ENCODE results near the gene BTBD9. TPM values are rescaled to one million over a fixed set of nuclear protein-coding genes. Genes with fewer than 3 reads are reported as not detected.

Gene BTBD9
- total and polyA plus RNA-seq, 2 donors (not counting 3 experiments of a cell fraction or from before 2014, with no cell fraction given), result 4.9 to 15.0 TPM

- Histone ChIP-seq H3K79me2 (ENCODE audit: control insufficient read depth, insufficient read depth, low read length) (no peaks in the 10 kb centered on the region), H3K9me3 (replicated peaks; ENCODE audit: control insufficient read depth, insufficient read depth, low read length) (no peaks in the 10 kb centered on the region), H3K4me1 (ENCODE audit: control insufficient read depth, extremely low read depth, insufficient read depth, low read length) (no peaks in the 10 kb centered on the region), H3K9ac (replicated peaks; ENCODE audit: extremely low read depth, insufficient read depth, low read length) (no peak overlapping the region), H3K36me3 (ENCODE audit: control insufficient read depth in 2 of 2, extremely low read depth in 1 of 2, insufficient read depth in 2 of 2, low read length in 2 of 2) (no peaks in the 10 kb centered on the region), H3K9me1 (replicated peaks; ENCODE audit: control insufficient read depth, extremely low read depth, insufficient read depth, low read length) (no peaks in the 10 kb centered on the region), H4K20me1 (replicated peaks; ENCODE audit: control insufficient read depth, extremely low read depth, insufficient read depth, low read length) (no peaks in the 10 kb centered on the region), H3K4me2 (ENCODE audit: insufficient read depth, low read length) (no peak overlapping the region), H2AFZ (ENCODE audit: low read depth, low read length) (no peak overlapping the region), H3K4me3 (replicated peaks in 1 of 3; ENCODE audit: insufficient read depth in 1 of 3, low read depth in 1 of 3, low read length in 3 of 3) (no peak overlapping the region), H3K27me3 (ENCODE audit: control insufficient read depth in 2 of 2, insufficient read depth in 2 of 2, low read length in 2 of 2) (no peaks in the 10 kb centered on the region), H3K27ac (ENCODE audit: insufficient read depth, low read depth, low read length) (no peak overlapping the region)
- FAIRE-seq, result no peak
- ChIA-PET POLR2A (no interaction called here), CTCF (no interaction called here)
- dilution Hi-C loops (cut with MboI; ENCODE audit: extremely low pct_ligation_motif_present, low sequenced_read_pairs) (no loop called here), intact Hi-C loops (cut with micrococcal nuclease) (no loop called here)
- no TSS peak for BruUV-seq (replicated peaks)
- no peak for DNase-seq (ENCODE audit: low read depth, low spot score)
- TF ChIP-seq POLR2A (IDR thresholded peaks at IDR 0.05; ENCODE audit: low read depth, low read length) (no peak), MYC (IDR thresholded peaks at IDR 0.05; ENCODE audit: low read depth, low read length) (no peak), GATA2 (IDR thresholded peaks at IDR 0.05; ENCODE audit: insufficient read depth, insufficient read length, low read depth, low read length) (no peak), CTCF (IDR thresholded peaks at IDR 0.05; ENCODE audit: extremely low read depth in 1 of 2, insufficient read depth in 1 of 2, low read depth in 1 of 2, low read length in 2 of 2) (no peak), MAX (IDR thresholded peaks at IDR 0.05; ENCODE audit: insufficient read depth, insufficient read length) (no peak), FOS (IDR thresholded peaks at IDR 0.05; ENCODE audit: borderline replicate concordance, insufficient read depth, low read length) (no peak), EZH2 (IDR thresholded peaks at IDR 0.05; ENCODE audit: borderline replicate concordance, low read depth, low read length, severe bottlenecking) (no peak), JUN (IDR thresholded peaks at IDR 0.05; ENCODE audit: borderline replicate concordance, insufficient read depth, insufficient read length, low read depth) (no peak), POLR2AphosphoS5 (IDR thresholded peaks at IDR 0.05; ENCODE audit: insufficient read depth, low read depth, low read length) (no peak)
Measured at GRCh38 chr6:38549795-38550194, 89.9 kb downstream of the BTBD9 start.

All from endothelial cell of umbilical vein (primary cell).